Stomach (tissue), 4 donors: ENCODE results near the gene SLC9B2.

ENCODE experiments used
- EP300 ChIP-seq: sonication (generic); formaldehyde crosslinking; IDR thresholded peaks from one replicate; pipeline ENCODE4 v1.6.1; 2017; ENCODE audit warnings: antibody characterized with exemption
- POLR2A ChIP-seq, 4 donors: fragments of 450-650 bp; IDR thresholded peaks; one replicate each; pipeline ENCODE4 v1.6.1; 2016; ENCODE audit warnings: antibody characterized with exemption in 4 of 4, control low read depth in 2 of 4, mild to moderate bottlenecking in 1 of 4, moderate library complexity in 1 of 4

- TF ChIP-seq EP300 (no peak), POLR2A (IDR thresholded peaks at IDR 0.05) (no peak)
Measured at GRCh38 chr4:103085555-103086196, 9.1 kb upstream of the SLC9B2 start.
